B cell (primary cell): ENCODE data around the gene GALNT18.

Experiments
- CTCF ChIP-seq: fragments of 200-600 bp; IDR thresholded peaks from one replicate; pipeline ENCODE4 v1.8.0; 2022; ENCODE audit warnings: antibody characterized with exemption, mild to moderate bottlenecking
- EZH2 ChIP-seq: IDR thresholded peaks from 2 replicates; pipeline ENCODE4 v1.6.1; 2012; ENCODE audit warnings: borderline replicate concordance, low read depth, mild to moderate bottlenecking, moderate library complexity, low read length; ENCODE audit not compliant: insufficient read depth, poor library complexity, severe bottlenecking

- TF ChIP-seq CTCF: no peak
- TF ChIP-seq EZH2: no peak
Observed at GRCh38 chr11:11247576-11247975, 374.2 kb downstream of the GALNT18 start.
